Esophagus squamous epithelium (tissue), 4 donors: ENCODE measurements around the gene OR2M7.
"Not testable (repeated sequence)": the region's sequence is repeated elsewhere in the genome, so short reads cannot be mapped to it uniquely, and the experiment has no call there.

ENCODE experiments used
- CTCF ChIP-seq, 6 experiments: fragments of 450-650 bp in 4 of 6; fragments of 200-600 bp in 2 of 6; sonication (generic) in 2 of 6; IDR thresholded peaks; one replicate each; pipeline ENCODE4 v1.5.1; 2016 to 2019; ENCODE audit warnings: antibody characterized with exemption in 6 of 6, mild to moderate bottlenecking in 4 of 6, moderate library complexity in 4 of 6
- POLR2A ChIP-seq, 4 donors: fragments of 450-650 bp; IDR thresholded peaks; one replicate each; pipeline ENCODE4 v1.6.1; 2017; ENCODE audit warnings: antibody characterized with exemption in 4 of 4, mild to moderate bottlenecking in 4 of 4, moderate library complexity in 3 of 4

GRCh38 chr1:248306740-248307139, 17.6 kb downstream of the OR2M7 start:
- TF ChIP-seq POLR2A, CTCF (IDR thresholded peaks at IDR 0.05): not testable (repeated sequence)
